ENCODE measurements around the gene CASP10.

Gene CASP10

DNA sequence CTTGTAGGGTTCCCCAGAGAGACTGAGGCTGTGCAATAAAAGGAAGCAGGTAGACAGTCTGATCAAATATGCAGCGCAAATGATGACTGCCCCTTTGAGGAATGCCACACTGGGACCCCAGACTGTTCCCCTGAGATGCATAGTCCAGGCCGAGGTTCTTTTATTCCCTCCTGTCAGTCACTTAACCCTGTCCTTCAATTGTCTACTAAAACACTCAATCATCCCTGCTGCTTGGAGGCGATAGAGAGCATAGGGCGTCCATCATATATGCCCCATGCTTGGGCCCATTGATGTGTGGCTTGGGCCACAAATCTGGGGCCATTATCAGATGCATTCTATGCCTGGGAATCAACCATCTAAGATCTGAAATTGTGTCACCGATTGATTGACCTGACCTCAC, 61.9 kb downstream of the CASP10 start:
- no peaks in the 10 kb centered on the region for H3K79me2 ChIP-seq
- no peak overlapping the region for H3K27ac ChIP-seq
- no peak overlapping the region for H2AFZ ChIP-seq
- no peaks in the 10 kb centered on the region for H3K27me3 ChIP-seq (ENCODE audit: control insufficient read depth, insufficient read depth, low read length)
- H3K4me3 ChIP-seq (ENCODE audit: low read depth, low read length), result no peak overlapping the region
- no peak overlapping the region for H3K9ac ChIP-seq
- no peaks in the 10 kb centered on the region for H3K9me3 ChIP-seq (ENCODE audit: control insufficient read depth, low read length)
- TF ChIP-seq, protein P1, sequence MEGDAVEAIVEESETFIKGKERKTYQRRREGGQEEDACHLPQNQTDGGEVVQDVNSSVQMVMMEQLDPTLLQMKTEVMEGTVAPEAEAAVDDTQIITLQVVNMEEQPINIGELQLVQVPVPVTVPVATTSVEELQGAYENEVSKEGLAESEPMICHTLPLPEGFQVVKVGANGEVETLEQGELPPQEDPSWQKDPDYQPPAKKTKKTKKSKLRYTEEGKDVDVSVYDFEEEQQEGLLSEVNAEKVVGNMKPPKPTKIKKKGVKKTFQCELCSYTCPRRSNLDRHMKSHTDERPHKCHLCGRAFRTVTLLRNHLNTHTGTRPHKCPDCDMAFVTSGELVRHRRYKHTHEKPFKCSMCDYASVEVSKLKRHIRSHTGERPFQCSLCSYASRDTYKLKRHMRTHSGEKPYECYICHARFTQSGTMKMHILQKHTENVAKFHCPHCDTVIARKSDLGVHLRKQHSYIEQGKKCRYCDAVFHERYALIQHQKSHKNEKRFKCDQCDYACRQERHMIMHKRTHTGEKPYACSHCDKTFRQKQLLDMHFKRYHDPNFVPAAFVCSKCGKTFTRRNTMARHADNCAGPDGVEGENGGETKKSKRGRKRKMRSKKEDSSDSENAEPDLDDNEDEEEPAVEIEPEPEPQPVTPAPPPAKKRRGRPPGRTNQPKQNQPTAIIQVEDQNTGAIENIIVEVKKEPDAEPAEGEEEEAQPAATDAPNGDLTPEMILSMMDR (IDR thresholded peaks at IDR 0.05), result no peak
- no peaks in the 10 kb centered on the region for H3K4me1 ChIP-seq
- no peak overlapping the region for H3K4me2 ChIP-seq (ENCODE audit: low read length)
- no peaks in the 10 kb centered on the region for H3K36me3 ChIP-seq (ENCODE audit: control insufficient read depth, insufficient read depth, low read length)

DNA sequence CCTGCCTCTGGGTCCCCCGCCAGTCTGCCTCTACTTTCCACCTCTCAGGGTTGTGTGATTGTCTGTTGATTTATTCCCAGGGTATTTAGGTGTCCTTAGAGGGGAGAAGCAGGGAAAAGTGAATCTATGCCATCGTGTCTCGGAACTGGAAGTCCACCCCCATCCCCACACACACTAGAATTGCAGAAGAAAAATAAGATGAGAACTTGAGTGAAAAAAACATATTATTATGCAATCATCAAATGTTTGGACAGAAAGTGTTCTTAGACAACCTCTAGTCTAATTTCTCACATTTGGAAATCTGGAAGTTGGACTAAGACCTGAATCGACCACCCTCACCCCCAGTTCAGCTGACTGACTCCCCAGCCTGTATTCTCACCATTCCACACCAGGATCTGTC, 63.3 kb downstream of the CASP10 start:
- no peak overlapping the region for H3K4me3 ChIP-seq (ENCODE audit: low read depth, low read length)
- TF ChIP-seq, protein P1 (IDR thresholded peaks at IDR 0.05), result no peak

DNA sequence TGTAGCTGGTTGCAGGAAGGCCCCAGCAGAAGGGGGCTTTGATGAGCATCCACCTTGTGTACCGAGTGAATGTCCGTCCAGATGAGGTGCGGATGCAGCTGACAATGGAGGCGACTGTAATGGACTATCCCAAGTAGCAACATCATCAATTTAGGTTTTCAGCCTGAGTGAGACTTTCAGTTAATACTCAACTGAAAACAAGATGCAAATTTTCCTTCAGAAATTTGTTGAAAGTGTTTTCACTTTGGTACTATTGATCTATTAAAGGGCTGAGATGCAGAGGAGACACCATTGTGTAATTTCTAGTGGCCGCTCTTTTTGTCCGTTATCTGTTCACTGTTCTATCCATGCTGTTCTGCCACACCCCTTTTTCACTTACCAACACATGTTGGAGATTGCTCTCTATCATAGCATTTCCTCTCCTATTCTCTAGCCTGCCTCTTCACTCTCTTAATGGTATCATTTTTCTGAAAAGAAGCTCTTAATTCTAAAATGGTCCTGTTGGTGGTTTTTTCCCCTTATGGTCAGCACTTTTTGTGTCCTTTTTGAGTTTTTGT, 65.4 kb downstream of the CASP10 start:
- H3K36me3 ChIP-seq (ENCODE audit: control insufficient read depth, insufficient read depth, low read length), result no peaks in the 10 kb centered on the region
- H3K9ac ChIP-seq, result no peak overlapping the region
- no peak overlapping the region for H3K4me3 ChIP-seq (ENCODE audit: low read depth, low read length)
- H3K4me2 ChIP-seq (ENCODE audit: low read length), result no peak overlapping the region
- H2AFZ ChIP-seq, result no peak overlapping the region
- no peaks in the 10 kb centered on the region for H3K79me2 ChIP-seq
- TF ChIP-seq, protein P1 (IDR thresholded peaks at IDR 0.05), result no peak
- no peaks in the 10 kb centered on the region for H3K27me3 ChIP-seq (ENCODE audit: control insufficient read depth, insufficient read depth, low read length)
- no peak overlapping the region for H3K27ac ChIP-seq
- no peaks in the 10 kb centered on the region for H3K4me1 ChIP-seq
- H3K9me3 ChIP-seq (ENCODE audit: control insufficient read depth, low read length), result no peaks in the 10 kb centered on the region

More for the DNA sequence above, 63.3 kb downstream of the CASP10 start:
- Histone ChIP-seq H3K4me2 (ENCODE audit: low read length) (no peak overlapping the region), H3K79me2 (no peaks in the 10 kb centered on the region), H3K9me3 (ENCODE audit: control insufficient read depth, low read length) (no peaks in the 10 kb centered on the region), H3K27me3 (ENCODE audit: control insufficient read depth, insufficient read depth, low read length) (no peaks in the 10 kb centered on the region), H3K27ac (no peak overlapping the region), H3K4me1 (no peaks in the 10 kb centered on the region), H3K9ac (no peak overlapping the region), H3K36me3 (ENCODE audit: control insufficient read depth, insufficient read depth, low read length) (no peaks in the 10 kb centered on the region), H2AFZ (no peak overlapping the region)

DNA sequence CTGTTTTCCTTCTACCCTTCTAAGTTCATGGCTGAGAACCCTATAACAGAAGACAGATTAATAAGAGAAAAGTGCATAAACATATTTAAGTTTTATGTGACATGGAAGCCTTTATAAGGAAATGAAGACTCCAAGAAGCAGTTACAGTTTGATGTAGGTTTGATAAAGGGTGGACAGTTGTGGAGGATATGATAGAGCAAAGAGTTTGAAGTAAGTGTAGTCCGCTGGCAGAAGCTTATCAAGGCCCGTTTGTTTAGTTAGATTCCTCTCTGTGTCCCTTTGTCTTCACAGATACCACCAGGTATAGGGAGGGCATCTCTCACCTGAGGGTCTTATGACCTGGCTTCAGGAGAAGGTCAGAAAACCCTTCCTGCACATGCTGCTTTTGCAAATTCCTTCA, 66.9 kb downstream of the CASP10 start:
- H3K36me3 ChIP-seq (ENCODE audit: control insufficient read depth, insufficient read depth, low read length), result no peaks in the 10 kb centered on the region
- no peaks in the 10 kb centered on the region for H3K9me3 ChIP-seq (ENCODE audit: control insufficient read depth, low read length)
- no peak overlapping the region for H3K4me2 ChIP-seq (ENCODE audit: low read length)

DNA sequence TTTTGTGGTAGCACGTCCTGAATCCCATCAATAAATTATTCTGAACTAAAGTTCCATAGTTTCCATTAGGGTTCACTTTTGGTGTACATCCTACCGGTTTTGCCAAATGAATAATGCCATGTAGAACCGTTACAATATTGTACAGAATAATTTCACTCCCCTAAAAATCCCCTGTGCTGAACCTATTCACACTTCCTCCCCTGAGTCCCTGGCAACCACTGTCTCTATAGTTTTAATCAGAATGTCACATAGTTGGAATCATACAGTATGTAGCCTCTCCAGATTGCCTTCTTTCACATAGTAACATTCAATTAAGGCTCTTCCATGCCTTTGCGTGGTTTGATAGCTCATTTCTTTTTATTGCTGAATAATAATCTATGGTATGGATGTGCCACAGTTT, 67.8 kb downstream of the CASP10 start:
- Histone ChIP-seq H3K4me2 (ENCODE audit: low read length) (no peak overlapping the region), H3K4me1 (no peaks in the 10 kb centered on the region), H3K27ac (no peak overlapping the region), H3K4me3 (ENCODE audit: low read depth, low read length) (no peak overlapping the region), H2AFZ (no peak overlapping the region), H3K27me3 (ENCODE audit: control insufficient read depth, insufficient read depth, low read length) (no peaks in the 10 kb centered on the region), H3K79me2 (no peaks in the 10 kb centered on the region), H3K9ac (no peak overlapping the region), H3K9me3 (ENCODE audit: control insufficient read depth, low read length) (no peaks in the 10 kb centered on the region), H3K36me3 (ENCODE audit: control insufficient read depth, insufficient read depth, low read length) (no peaks in the 10 kb centered on the region)
- TF ChIP-seq, protein P1 (IDR thresholded peaks at IDR 0.05), result no peak

More for the DNA sequence above, 66.9 kb downstream of the CASP10 start:
- TF ChIP-seq, protein P1 (IDR thresholded peaks at IDR 0.05), result no peak
- H3K9ac ChIP-seq, result no peak overlapping the region
- no peak overlapping the region for H3K4me3 ChIP-seq (ENCODE audit: low read depth, low read length)
- no peaks in the 10 kb centered on the region for H3K79me2 ChIP-seq
- no peaks in the 10 kb centered on the region for H3K4me1 ChIP-seq
- H2AFZ ChIP-seq, result no peak overlapping the region
- no peak overlapping the region for H3K27ac ChIP-seq
- no peaks in the 10 kb centered on the region for H3K27me3 ChIP-seq (ENCODE audit: control insufficient read depth, insufficient read depth, low read length)
